ENCODE data around the gene QPRT.

- no peak for TF ChIP-seq CTCF (IDR thresholded peaks at IDR 0.05)
- no peak for TF ChIP-seq POLR2AphosphoS5 (IDR thresholded peaks at IDR 0.05; ENCODE audit: low read depth, low read length)
- no peak for TF ChIP-seq TCF7L2 (IDR thresholded peaks at IDR 0.05; ENCODE audit: low read depth, low read length)
- TF ChIP-seq REST (IDR thresholded peaks at IDR 0.05; ENCODE audit: insufficient read depth in 1 of 2, low read depth in 2 of 2, low read length in 1 of 2), result no peak
- TF ChIP-seq SIN3A (IDR thresholded peaks at IDR 0.05; ENCODE audit: borderline replicate concordance, insufficient read depth, low read depth, low read length), result no peak
Observed at GRCh38 chr16:29717113-29717512, 38.1 kb downstream of the QPRT start.
